Measurements from ENCODE around the gene GLRX.
A peak's percentile ranks its signal among the peaks of the same experiment; 100 is the strongest.
"Not testable (repeated sequence)": the region's sequence is repeated elsewhere in the genome, so short reads cannot be mapped to it uniquely, and the experiment has no call there.

GLRX gene

DNA sequence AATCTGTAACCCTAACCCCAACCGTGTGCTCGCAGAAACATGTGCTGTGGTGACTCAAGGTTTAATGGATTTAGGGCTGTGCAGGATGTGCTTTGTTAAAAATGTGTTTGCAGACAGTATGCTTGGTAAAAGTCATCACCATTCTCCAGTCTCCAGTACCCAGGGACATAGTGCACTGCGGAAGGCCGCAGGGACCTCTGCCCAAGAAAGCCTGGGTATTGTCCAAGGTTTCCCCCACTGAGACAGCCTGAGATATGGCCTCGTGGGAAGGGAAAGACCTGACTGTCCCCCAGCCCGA is 11.5 kb downstream of the GLRX start:
- not testable (repeated sequence) for H3K9me3 Mint-ChIP-seq; H3K27me3 Mint-ChIP-seq (ENCODE audit: low read depth)
- Mint-ChIP-seq H3K36me3 (ENCODE audit: low read depth) (peaks cover 39% of the 10 kb centered on the region), H3K27ac (peak overlapping the region; percentile 82), H3K4me1 (ENCODE audit: low read depth) (peaks cover 64% of the 10 kb centered on the region), H3K4me3 (peak overlapping the region; percentile 65)

- Mint-ChIP-seq H3K4me3 (peak overlapping the region; percentile 65), H3K4me1 (ENCODE audit: low read depth) (peaks cover 60% of the 10 kb centered on the region), H3K27ac (peak overlapping the region; percentile 82), H3K9me3 (no peaks in the 10 kb centered on the region), H3K36me3 (ENCODE audit: low read depth) (peaks cover 33% of the 10 kb centered on the region), H3K27me3 (ENCODE audit: low read depth) (no peaks in the 10 kb centered on the region)
These were observed 12.0 kb downstream of the GLRX start for GRCh38 chr5:95810305-95811125.

- Mint-ChIP-seq H3K4me3 (peak overlapping the region; percentile 45), H3K27me3 (ENCODE audit: low read depth) (no peaks in the 10 kb centered on the region), H3K36me3 (ENCODE audit: low read depth) (peaks cover 32% of the 10 kb centered on the region), H3K9me3 (peaks cover 3% of the 10 kb centered on the region), H3K27ac (peak overlapping the region; percentile 82), H3K4me1 (ENCODE audit: low read depth) (peaks cover 57% of the 10 kb centered on the region)
These were observed 13.0 kb downstream of the GLRX start for GRCh38 chr5:95809414-95809960.

DNA sequence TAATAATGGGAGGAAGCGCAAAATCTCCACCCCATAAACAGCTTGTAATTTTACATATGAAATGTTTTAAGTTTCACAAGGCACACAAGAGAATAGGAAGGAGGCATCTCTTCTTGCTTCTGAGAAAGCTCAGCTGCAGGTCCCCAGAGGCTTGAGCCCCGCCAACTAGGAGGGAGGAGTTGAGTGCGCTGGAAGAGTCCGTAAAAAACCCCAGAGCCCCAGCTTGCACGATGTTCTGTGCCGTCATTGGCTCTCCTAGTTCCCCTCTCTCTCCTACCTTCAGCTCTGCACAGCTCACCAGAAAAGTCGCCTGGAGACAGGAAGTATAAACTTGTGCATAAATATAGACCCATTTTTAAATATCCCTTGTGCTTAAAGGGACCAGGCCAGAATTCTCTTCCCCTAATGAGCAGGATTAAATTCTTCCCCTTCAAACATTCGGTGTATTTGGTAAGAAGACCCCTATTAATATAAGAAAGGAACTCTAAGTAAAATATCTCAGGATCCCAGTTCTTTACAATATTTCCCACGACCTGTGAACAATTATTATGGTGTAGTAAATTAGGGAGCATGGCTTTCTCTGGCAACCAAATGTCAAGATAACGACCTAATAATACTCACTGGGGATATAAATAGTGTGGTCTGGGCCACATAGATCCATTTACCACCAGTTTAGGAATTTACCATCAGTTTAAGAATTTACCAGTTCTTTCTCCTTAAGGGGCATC is 13.7 kb downstream of the GLRX start:
- no peaks in the 10 kb centered on the region for H3K27me3 Mint-ChIP-seq (ENCODE audit: low read depth)
- peaks cover 54% of the 10 kb centered on the region for H3K4me1 Mint-ChIP-seq (ENCODE audit: low read depth)
- peaks cover 7% of the 10 kb centered on the region for H3K9me3 Mint-ChIP-seq
- H3K36me3 Mint-ChIP-seq (ENCODE audit: low read depth) = peaks cover 29% of the 10 kb centered on the region
- H3K4me3 Mint-ChIP-seq = peak overlapping the region; percentile 60
- peak overlapping the region; percentile 82 for H3K27ac Mint-ChIP-seq

DNA sequence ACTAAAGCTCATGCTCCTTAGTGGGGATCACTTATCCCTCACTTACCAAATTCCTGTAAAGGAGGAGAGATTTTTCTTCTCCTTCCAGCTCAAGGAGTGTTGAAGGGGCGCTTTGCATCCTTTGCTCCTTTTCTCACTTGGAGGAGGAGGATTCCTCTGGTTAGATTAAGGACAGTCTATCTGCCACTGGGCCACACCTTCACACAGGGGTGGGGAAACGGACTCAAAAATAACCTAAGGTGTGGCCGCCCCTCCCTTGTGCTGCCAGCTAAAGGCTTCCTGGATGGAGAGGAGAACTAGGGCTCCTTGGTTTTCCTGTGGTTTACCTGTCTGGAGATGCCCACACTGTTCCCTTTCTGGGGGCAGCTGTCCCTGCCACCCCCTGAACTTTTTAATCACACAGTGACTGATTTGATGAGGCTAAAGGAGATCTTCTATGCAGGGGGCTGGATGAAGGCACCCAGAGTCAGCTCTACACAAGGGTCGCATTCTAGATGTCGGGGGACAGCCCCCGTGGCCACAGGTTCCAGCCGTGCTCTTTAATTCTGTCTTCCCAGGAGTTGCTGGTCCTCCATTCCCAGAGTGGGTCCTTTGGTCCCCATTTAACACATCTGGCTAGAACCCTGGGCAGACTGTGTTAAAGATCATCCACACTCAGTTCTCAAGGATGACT is 14.4 kb downstream of the GLRX start:
- peak overlapping the region; percentile 82 for H3K27ac Mint-ChIP-seq
- H3K4me3 Mint-ChIP-seq = peak overlapping the region; percentile 60
- peaks cover 51% of the 10 kb centered on the region for H3K4me1 Mint-ChIP-seq (ENCODE audit: low read depth)
- H3K27me3 Mint-ChIP-seq (ENCODE audit: low read depth) = no peaks in the 10 kb centered on the region
- H3K36me3 Mint-ChIP-seq (ENCODE audit: low read depth) = peaks cover 25% of the 10 kb centered on the region
- H3K9me3 Mint-ChIP-seq = peaks cover 7% of the 10 kb centered on the region

DNA sequence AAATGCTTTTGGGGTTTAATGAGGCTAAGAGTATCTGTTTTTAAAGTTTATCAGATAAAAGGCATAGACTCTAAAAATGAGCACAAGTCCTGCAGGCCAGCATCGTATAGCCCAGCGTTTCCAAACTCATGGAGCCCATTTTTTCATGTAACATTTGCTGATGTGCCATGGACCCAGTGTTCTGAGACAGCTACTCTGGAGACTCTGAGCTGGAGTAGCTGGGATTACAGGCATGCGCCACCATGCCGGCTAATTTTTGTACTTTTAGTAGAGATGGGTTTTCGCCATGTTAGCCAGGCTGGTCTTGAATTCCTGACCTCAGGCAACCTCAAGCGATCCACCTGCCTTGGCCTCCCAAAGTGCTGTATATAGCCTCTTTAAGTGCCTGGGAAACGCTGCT is 15.8 kb downstream of the GLRX start:
- Mint-ChIP-seq H3K27ac (no peak overlapping the region), H3K36me3 (ENCODE audit: low read depth) (peaks cover 18% of the 10 kb centered on the region), H3K4me1 (ENCODE audit: low read depth) (peaks cover 42% of the 10 kb centered on the region), H3K9me3 (peaks cover 7% of the 10 kb centered on the region), H3K27me3 (ENCODE audit: low read depth) (no peaks in the 10 kb centered on the region), H3K4me3 (no peak overlapping the region)

GRCh38 chr5:95804736-95805539 is 17.6 kb downstream of the GLRX start:
- Mint-ChIP-seq H3K4me1 (ENCODE audit: low read depth) (peaks cover 27% of the 10 kb centered on the region), H3K36me3 (ENCODE audit: low read depth) (peaks cover 12% of the 10 kb centered on the region), H3K27me3 (ENCODE audit: low read depth) (no peaks in the 10 kb centered on the region), H3K4me3 (no peak overlapping the region), H3K27ac (no peak overlapping the region), H3K9me3 (peaks cover 7% of the 10 kb centered on the region)

- Mint-ChIP-seq H3K27me3 (ENCODE audit: low read depth) (no peaks in the 10 kb centered on the region), H3K4me1 (ENCODE audit: low read depth) (peaks cover 18% of the 10 kb centered on the region), H3K27ac (no peak overlapping the region), H3K36me3 (ENCODE audit: low read depth) (peaks cover 15% of the 10 kb centered on the region), H3K4me3 (no peak overlapping the region), H3K9me3 (peaks cover 7% of the 10 kb centered on the region)
These were observed 19.0 kb downstream of the GLRX start for GRCh38 chr5:95803271-95804148.

- Mint-ChIP-seq H3K27me3 (ENCODE audit: low read depth) (no peaks in the 10 kb centered on the region), H3K9me3 (peaks cover 7% of the 10 kb centered on the region), H3K27ac (no peak overlapping the region), H3K4me1 (ENCODE audit: low read depth) (peaks cover 12% of the 10 kb centered on the region), H3K36me3 (ENCODE audit: low read depth) (peaks cover 15% of the 10 kb centered on the region), H3K4me3 (no peak overlapping the region)
These were observed 20.6 kb downstream of the GLRX start for GRCh38 chr5:95801961-95802360.

DNA sequence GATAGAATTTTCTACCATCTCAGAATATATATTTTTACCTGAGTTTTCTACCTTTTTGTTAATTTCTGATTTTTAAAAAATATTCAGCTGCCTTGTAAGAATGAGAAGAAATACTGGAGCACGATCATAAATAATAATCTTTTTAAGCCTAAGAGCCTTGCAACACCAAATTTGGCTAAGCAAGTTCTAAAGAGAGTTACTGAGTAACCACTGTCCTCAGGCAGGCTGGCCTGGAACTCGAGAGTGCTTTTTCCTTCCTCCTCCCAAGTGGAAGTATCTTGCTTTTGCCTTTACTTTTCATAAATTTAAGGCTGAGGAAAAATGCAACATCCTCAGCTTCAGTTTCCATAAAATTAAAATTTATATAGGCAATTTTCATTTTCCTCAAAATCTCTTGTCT is 21.0 kb downstream of the GLRX start:
- Mint-ChIP-seq H3K27ac (no peak overlapping the region), H3K4me3 (no peak overlapping the region), H3K4me1 (ENCODE audit: low read depth) (peaks cover 12% of the 10 kb centered on the region), H3K9me3 (peaks cover 7% of the 10 kb centered on the region), H3K27me3 (ENCODE audit: low read depth) (no peaks in the 10 kb centered on the region), H3K36me3 (ENCODE audit: low read depth) (peaks cover 15% of the 10 kb centered on the region)

- Mint-ChIP-seq H3K9me3 (peaks cover 7% of the 10 kb centered on the region), H3K4me1 (ENCODE audit: low read depth) (peaks cover 12% of the 10 kb centered on the region), H3K36me3 (ENCODE audit: low read depth) (peaks cover 15% of the 10 kb centered on the region), H3K27me3 (ENCODE audit: low read depth) (no peaks in the 10 kb centered on the region), H3K4me3 (no peak overlapping the region), H3K27ac (no peak overlapping the region)
These were observed 22.0 kb downstream of the GLRX start for GRCh38 chr5:95800553-95800952.

GRCh38 chr5:95799191-95799835 is 23.2 kb downstream of the GLRX start:
- H3K4me3 Mint-ChIP-seq = no peak overlapping the region
- H3K4me1 Mint-ChIP-seq (ENCODE audit: low read depth) = peaks cover 12% of the 10 kb centered on the region
- no peak overlapping the region for H3K27ac Mint-ChIP-seq
- H3K36me3 Mint-ChIP-seq (ENCODE audit: low read depth) = peaks cover 8% of the 10 kb centered on the region
- no peaks in the 10 kb centered on the region for H3K27me3 Mint-ChIP-seq (ENCODE audit: low read depth)
- H3K9me3 Mint-ChIP-seq = peaks cover 2% of the 10 kb centered on the region

DNA sequence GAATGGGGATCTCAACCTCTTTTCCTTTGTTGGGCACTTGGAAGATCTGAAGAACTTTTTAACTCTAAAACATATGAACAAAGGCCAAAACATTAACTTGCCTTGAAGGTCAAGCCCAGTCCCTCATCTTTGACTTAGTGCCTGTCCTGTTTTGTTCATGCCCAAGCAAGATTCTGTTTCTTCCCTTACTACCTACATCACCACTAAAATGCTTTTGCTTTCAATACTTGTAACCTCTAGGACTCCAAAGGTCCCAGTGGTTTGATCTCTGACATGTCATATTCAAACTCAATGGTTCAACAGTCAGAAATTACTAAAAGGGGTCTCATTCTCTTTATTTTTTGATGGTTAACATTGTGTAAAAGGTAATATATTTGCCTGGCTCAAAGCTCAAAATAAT is 24.0 kb downstream of the GLRX start:
- Mint-ChIP-seq H3K27ac (no peak overlapping the region), H3K27me3 (ENCODE audit: low read depth) (no peaks in the 10 kb centered on the region), H3K4me1 (ENCODE audit: low read depth) (peaks cover 10% of the 10 kb centered on the region), H3K4me3 (no peak overlapping the region), H3K9me3 (no peaks in the 10 kb centered on the region), H3K36me3 (ENCODE audit: low read depth) (peaks cover 6% of the 10 kb centered on the region)
